Motor neuron (in vitro differentiated cells): Measurements from ENCODE around the gene KRTAP21-3. TPM values are rescaled to one million over a fixed set of nuclear protein-coding genes. Genes with fewer than 3 reads are reported as not detected.

ENCODE experiments used
- ATAC-seq, 8 experiments: fragments of 200-7000 bp; cut with Tn5 transposase; replicated peaks in 6 of 8; 2 replicates each; pipeline ENCODE4 v1.8.0; 2021; ENCODE audit warnings: mild to moderate bottlenecking in 8 of 8, moderate library complexity in 8 of 8
- H3K27ac ChIP-seq, 2 donors: fragments of 250-450 bp; sonication (Bioruptor Pico); 2 replicates each; pipeline ENCODE4 v1.9.0; 2021; ENCODE audit warnings: antibody characterized with exemption in 2 of 2, mild to moderate bottlenecking in 2 of 2, moderate library complexity in 1 of 2
- H3K4me1 ChIP-seq, 2 donors: fragments of 250-450 bp; sonication (Bioruptor Pico); replicated peaks in 1 of 2; 2 replicates each; pipeline ENCODE4 v1.6.1; 2021; ENCODE audit warnings: antibody characterized with exemption in 2 of 2, mild to moderate bottlenecking in 2 of 2, moderate library complexity in 1 of 2
- H3K4me3 ChIP-seq, 5 donors: fragments of 250-450 bp; sonication (Bioruptor Pico); 2 replicates each; pipeline ENCODE4 v1.9.0; 2021; ENCODE audit warnings: antibody characterized with exemption in 5 of 5, mild to moderate bottlenecking in 5 of 5, moderate library complexity in 4 of 5
- WGBS, 10 experiments: fragments of 450-650 bp; shearing (Covaris generic); methylation state at CpG; one replicate each; pipeline ENCODE4 v1.0.0; 2022; 5-methylcytosine and 5-hydroxymethylcytosine counted together
- in situ Hi-C, 9 experiments: fragments of 400-800 bp; cut with MboI; loops; one replicate each; pipeline ENCODE4 v1.15.0; 2021; ENCODE audit warnings: low sequenced_read_pairs in 9 of 9, low pct_unique_long_range_greater_than_20kb in 2 of 9; ENCODE audit not compliant: unreplicated experiment in 9 of 9
- total RNA-seq, 8 experiments: library from RNA; unstranded; fragments of 300-600 nt; gene quantifications; 2 replicates each; pipeline versions ENCODE4 v1.2.3 to v1.2.4, GENCODE V29; 2022

KRTAP21-3 gene
- total RNA-seq, 8 experiments from 2014 or later, result not detected

DNA sequence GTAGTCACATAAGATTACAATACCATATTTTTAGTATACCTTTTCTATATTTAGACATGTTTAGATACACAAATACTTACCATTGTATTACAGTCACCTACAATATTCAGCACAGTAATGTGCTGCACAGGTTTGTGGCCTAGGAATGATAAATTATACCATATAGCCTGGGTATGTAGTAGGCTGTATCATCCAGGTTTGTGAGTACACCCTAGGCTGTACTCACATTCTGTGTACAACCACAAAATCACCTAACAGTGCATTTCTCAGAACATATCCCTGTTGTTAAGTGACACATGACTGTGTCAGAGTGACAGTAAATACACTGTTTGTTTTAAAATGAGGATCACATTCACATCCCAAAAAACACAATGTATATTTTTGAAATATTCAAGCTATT lies 11.2 kb downstream of the KRTAP21-3 start:
- H3K4me1 ChIP-seq, result no peaks in the 10 kb centered on the region
- no peak overlapping the region for H3K4me3 ChIP-seq
- no peak for ATAC-seq
- in situ Hi-C loops, result no loop called here
- H3K27ac ChIP-seq, result no peak overlapping the region

DNA sequence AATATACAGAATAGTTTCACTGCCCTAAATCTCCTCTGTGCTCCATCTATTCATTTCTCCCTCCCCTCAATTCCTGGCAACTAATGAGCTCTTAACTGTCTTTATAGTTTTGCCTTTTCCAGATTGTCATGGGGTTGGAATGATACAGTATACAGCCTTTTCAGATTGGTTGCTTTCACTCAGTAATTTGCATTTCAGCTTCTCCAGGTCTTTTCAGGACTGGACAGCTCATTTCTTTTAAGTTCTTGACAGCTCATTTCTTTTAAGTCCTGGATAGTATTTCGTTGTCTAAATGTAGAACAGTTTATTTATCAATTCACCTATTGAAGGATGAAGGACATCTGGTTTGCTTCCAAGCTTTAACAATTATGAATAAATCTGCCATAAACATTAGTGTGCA lies 22.6 kb downstream of the KRTAP21-3 start:
- 0 to 71% (median 63%) methylated on average over 1 of the region's 1 CpG; no CpG with 5 or more reads in 3 of the 10 experiments for WGBS, 10 experiments

DNA sequence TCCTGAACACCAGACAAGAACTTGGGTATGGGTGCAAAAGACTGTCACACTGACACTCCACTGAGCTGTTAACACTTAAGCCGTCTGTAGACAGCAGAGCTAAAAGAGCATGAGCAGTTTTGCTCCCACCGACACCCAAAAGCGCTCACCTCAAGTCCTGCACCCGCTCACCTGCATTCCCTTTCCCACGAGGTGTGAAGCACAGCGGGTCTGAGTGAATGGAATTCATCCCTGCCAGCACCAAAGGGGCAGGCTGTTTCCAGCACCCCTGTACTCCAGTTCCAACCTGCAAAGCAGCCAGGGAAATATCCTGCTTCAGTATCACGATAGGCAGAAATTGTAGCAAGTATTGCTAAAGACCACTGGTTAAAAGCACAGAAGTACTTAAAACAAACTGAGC lies 28.8 kb downstream of the KRTAP21-3 start:
- H3K4me3 ChIP-seq, result no peak overlapping the region
- WGBS, 10 experiments, result 0 to 100% (median 75%) methylated on average over 1 to 7 of the region's 7 CpGs
- no peak overlapping the region for H3K27ac ChIP-seq
- in situ Hi-C loops, result no loop called here
- no peak for ATAC-seq
- no peaks in the 10 kb centered on the region for H3K4me1 ChIP-seq

More for the DNA sequence above, 22.6 kb downstream of the KRTAP21-3 start:
- no peak overlapping the region for H3K27ac ChIP-seq
- no peaks in the 10 kb centered on the region for H3K4me1 ChIP-seq
- H3K4me3 ChIP-seq, result no peak overlapping the region
- no peak for ATAC-seq
- in situ Hi-C loops, result no loop called here

DNA sequence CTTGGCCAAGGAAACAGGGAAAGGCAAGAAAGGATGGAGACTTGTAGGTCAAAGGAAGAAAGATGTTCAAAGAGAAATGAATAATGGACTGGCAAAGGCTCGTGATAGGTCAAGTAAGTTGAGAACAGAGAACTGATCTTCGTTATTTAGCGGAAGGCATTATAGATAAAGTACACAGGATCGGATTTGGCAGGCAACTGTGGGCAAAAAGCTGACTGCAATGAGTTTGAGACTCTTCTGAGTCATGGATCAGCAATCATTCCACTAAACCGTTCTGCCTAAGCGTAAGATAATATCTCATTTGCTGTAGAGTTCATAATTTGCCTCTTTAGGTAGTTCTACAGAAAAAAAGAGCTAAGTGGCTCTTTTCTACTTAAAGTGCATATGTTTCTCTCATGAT lies 34.1 kb downstream of the KRTAP21-3 start:
- in situ Hi-C loops, result no loop called here
- ATAC-seq, result no peak
- 8 to 95% (median 77%) methylated on average over 2 to 6 of the region's 6 CpGs for WGBS, 10 experiments
- Histone ChIP-seq H3K27ac (no peak overlapping the region), H3K4me3 (no peak overlapping the region), H3K4me1 (no peaks in the 10 kb centered on the region)

DNA sequence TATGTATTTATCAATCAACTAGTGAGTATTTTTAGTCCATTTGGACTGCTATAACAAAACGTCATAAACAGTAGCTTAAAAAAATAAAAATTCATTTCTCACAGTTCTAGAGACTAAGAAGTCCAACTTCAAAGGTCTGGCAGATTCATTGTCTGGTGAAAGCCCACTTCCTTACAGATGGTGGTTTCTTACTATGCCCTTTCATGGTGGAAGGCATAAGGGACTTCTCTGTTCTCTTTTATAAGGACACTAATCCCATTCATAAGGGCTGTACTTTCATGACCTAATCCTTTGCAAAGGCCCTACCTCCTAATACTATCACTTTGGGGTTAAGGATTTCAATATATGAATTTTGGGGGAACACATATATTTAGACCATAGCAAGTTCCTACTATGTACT lies 38.0 kb downstream of the KRTAP21-3 start:
- no peak for ATAC-seq
- in situ Hi-C loops, result no loop called here
- WGBS, 10 experiments, result 0 to 83% (median 49%) methylated on average over 1 of the region's 1 CpG
- no peak overlapping the region for H3K27ac ChIP-seq
- no peak overlapping the region for H3K4me3 ChIP-seq
- H3K4me1 ChIP-seq, result no peaks in the 10 kb centered on the region

DNA sequence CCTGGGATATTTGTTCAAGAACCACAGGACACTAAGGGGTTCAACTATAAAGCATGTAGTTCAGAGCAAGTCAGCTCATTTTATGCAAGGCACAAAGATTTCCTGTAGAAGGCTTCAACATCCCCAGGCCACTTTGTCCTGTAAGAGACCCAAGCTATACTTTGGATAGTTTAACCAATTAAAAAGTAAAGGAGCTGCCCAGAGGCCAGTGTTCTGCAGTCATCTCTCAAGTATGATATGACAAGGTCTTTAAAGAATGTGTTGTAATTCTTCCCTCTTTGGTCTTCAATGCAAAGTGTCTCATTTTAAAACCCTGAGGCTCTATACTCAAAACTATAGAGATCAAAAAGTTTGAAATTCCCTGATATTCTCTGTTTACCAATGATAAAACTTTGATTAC lies 41.8 kb downstream of the KRTAP21-3 start:
- Histone ChIP-seq H3K4me1 (peaks cover 3 to 15% of the 10 kb centered on the region in 2 donors), H3K27ac (no peak overlapping the region), H3K4me3 (no peak overlapping the region)
- in situ Hi-C loops, result no loop called here
- ATAC-seq, result no peak

DNA sequence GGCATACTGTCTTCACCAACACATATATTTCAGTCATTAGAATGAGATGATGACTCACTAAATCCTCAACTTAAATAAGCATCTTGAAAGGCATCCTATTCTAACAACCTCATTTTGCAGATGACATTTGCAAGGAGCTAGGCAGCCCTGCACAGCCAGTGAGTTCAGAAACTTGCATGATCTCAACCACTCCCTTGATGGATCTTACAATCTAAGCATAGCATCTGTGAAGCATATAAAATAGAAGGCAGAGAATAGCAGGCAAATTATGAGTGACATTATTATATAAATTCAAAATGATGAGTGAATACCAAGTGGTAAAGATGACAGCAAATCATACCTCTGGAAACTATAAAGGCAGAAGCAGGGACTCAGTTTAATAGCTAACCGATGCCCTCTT lies 44.3 kb downstream of the KRTAP21-3 start:
- H3K27ac ChIP-seq, result no peak overlapping the region
- in situ Hi-C loops, result no loop called here
- 0 to 100% (median 50%) methylated on average over 1 of the region's 1 CpG; no CpG with 5 or more reads in 4 of the 10 experiments for WGBS, 10 experiments
- no peak overlapping the region for H3K4me3 ChIP-seq
- peak in 6 of 8 experiments; percentile 31 to 72 (median 58) for ATAC-seq
- H3K4me1 ChIP-seq, result peaks cover 3 to 15% of the 10 kb centered on the region in 2 donors

DNA sequence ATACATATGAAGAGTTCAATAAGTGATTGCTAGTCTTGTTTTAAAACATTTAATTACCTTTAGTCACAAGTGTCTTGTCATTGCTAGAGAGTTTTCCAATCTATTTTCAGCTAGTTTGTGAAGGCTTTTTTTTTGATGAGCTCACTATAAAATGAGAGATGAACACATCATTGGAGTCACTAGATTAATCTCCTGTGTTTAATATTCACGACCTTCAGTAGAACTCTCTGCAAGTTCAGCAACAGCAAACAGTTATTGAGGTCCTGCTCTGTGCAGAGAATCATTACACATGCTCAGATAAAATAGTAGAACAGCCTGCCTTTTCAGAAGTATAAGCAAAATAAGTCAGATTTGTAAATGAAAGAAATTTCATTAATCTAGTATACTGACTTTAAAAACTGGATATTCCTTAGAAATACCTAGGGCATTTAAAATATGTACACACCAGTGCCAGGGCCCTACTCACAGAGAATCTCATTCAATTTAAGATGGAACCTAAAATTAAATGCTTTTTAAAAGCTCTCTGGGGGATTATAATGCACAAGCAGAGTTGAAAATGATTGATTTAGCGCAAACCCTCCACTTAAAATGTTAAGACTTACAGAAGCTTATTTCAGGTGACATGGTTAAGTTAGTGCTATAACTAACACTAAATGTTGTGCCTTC lies 45.5 kb downstream of the KRTAP21-3 start:
- 10 to 100% (median 74%) methylated on average over 1 to 2 of the region's 2 CpGs for WGBS, 10 experiments
- in situ Hi-C loops, result no loop called here
- Histone ChIP-seq H3K27ac (no peak overlapping the region), H3K4me1 (peaks cover 3 to 15% of the 10 kb centered on the region in 2 donors), H3K4me3 (no peak overlapping the region)
- ATAC-seq, result peak in 5 of 8 experiments; percentile 52 to 70 (median 59)

DNA sequence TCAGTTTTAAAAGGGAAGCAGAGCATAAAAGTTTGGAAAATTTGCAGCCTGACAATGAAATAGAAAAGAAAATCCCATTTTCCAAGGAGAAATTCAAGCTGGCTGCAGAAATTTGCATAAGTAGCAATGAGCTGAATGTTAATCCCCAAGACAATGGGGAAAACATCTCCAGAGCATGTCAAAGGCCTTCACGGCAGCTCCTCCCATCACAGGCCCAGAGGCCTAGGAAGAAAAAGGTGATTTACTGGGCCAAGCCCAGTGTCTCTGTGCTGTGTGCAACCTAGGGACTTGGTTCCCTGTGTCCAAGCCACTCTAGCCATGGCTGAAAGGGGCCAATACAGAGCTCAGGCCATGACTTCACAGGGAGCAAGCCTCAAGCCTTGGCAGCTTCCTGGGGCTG lies 49.8 kb downstream of the KRTAP21-3 start:
- in situ Hi-C loops, result no loop called here

More for the DNA sequence above, 49.8 kb downstream of the KRTAP21-3 start:
- no peak overlapping the region for H3K27ac ChIP-seq
- no peak overlapping the region for H3K4me3 ChIP-seq
- WGBS, 10 experiments, result 0 to 63% (median 32%) methylated on average over 1 of the region's 1 CpG; no CpG with 5 or more reads in 6 of the 10 experiments
- ATAC-seq, result no peak
- peaks cover 3 to 14% of the 10 kb centered on the region in 2 donors for H3K4me1 ChIP-seq

Other genes starting within 250 kb of the KRTAP21-3 start
- gene KRTAP19-1, start 238.4 kb downstream of the KRTAP21-3 start, total RNA-seq, result under 1 TPM in 1 of 8 experiments, not detected in 7; 0.76 TPM
- gene KRTAP19-2, start 231.3 kb downstream of the KRTAP21-3 start, total RNA-seq, result not detected
- gene KRTAP19-3, start 226.8 kb downstream of the KRTAP21-3 start, total RNA-seq, result not detected
- not detected for gene KRTAP19-4, start 221.6 kb downstream of the KRTAP21-3 start, total RNA-seq
- not detected for gene KRTAP19-5, start 216.6 kb downstream of the KRTAP21-3 start, total RNA-seq
- gene KRTAP19-6, start 176.9 kb downstream of the KRTAP21-3 start, total RNA-seq, result not detected
- not detected for gene KRTAP19-7, start 157.5 kb downstream of the KRTAP21-3 start, total RNA-seq
- not detected for gene KRTAP22-2, start 128.4 kb downstream of the KRTAP21-3 start, total RNA-seq
- not detected for gene KRTAP6-3, start 126.3 kb downstream of the KRTAP21-3 start, total RNA-seq
- gene KRTAP6-2, start 119.9 kb downstream of the KRTAP21-3 start, total RNA-seq, result not detected
- gene KRTAP22-1, start 117.7 kb downstream of the KRTAP21-3 start, total RNA-seq, result not detected
- not detected for gene KRTAP6-1, start 104.8 kb downstream of the KRTAP21-3 start, total RNA-seq
- not detected for gene KRTAP20-1, start 102.4 kb downstream of the KRTAP21-3 start, total RNA-seq
- not detected for gene KRTAP20-4, start 98.2 kb downstream of the KRTAP21-3 start, total RNA-seq
- not detected for gene KRTAP20-2, start 83.6 kb downstream of the KRTAP21-3 start, total RNA-seq
- gene KRTAP20-3, start 75.9 kb downstream of the KRTAP21-3 start, total RNA-seq, result not detected
- not detected for gene KRTAP21-2, start 28.5 kb upstream of the KRTAP21-3 start, total RNA-seq
- not detected for gene KRTAP21-1, start 36.7 kb upstream of the KRTAP21-3 start, total RNA-seq
- gene KRTAP8-1, start 94.5 kb upstream of the KRTAP21-3 start, total RNA-seq, result under 1 TPM in 1 of 8 experiments, not detected in 7; 0.71 TPM
- under 1 TPM in 2 of 8 experiments, not detected in 6; 0.47 to 0.71 TPM for gene KRTAP7-1, start 111.0 kb upstream of the KRTAP21-3 start, total RNA-seq
- gene KRTAP11-1, start 162.8 kb upstream of the KRTAP21-3 start, total RNA-seq, result under 1 TPM in 1 of 8 experiments, not detected in 7; 0.36 TPM